Duodenal mucosa (tissue), 2 donors: ENCODE data around the gene RAE1.
"Not testable (repeated sequence)": the region's sequence is repeated elsewhere in the genome, so short reads cannot be mapped to it uniquely, and the experiment has no call there.

Experiments
- H3K27ac ChIP-seq: one replicate; pipeline ENCODE4 v1.7.0; 2013; ENCODE audit warnings: low read depth, low read length
- H3K27me3 ChIP-seq, 2 donors: one replicate each; pipeline ENCODE4 v1.7.0; 2013; ENCODE audit warnings: low read length in 2 of 2, control low read depth in 1 of 2; ENCODE audit not compliant: insufficient read depth in 2 of 2, control insufficient read depth in 1 of 2
- H3K36me3 ChIP-seq, 2 donors: one replicate each; pipeline ENCODE4 v1.7.0; 2013; ENCODE audit warnings: low read length in 2 of 2, control low read depth in 1 of 2; ENCODE audit not compliant: insufficient read depth in 2 of 2, control insufficient read depth in 1 of 2
- H3K4me1 ChIP-seq, 2 donors: one replicate each; pipeline ENCODE4 v1.7.0; 2013; ENCODE audit warnings: low read length in 2 of 2, control low read depth in 1 of 2; ENCODE audit not compliant: insufficient read depth in 2 of 2, control insufficient read depth in 1 of 2
- H3K4me3 ChIP-seq, 2 donors: one replicate each; pipeline ENCODE4 v1.7.0; 2013; ENCODE audit warnings: low read length in 2 of 2, low read depth in 1 of 2
- H3K9ac ChIP-seq, 2 donors: one replicate each; pipeline ENCODE4 v1.7.0; 2013; ENCODE audit warnings: low read length in 2 of 2, low read depth in 1 of 2
- H3K9me3 ChIP-seq, 2 donors: one replicate each; pipeline ENCODE4 v1.7.0; 2013; ENCODE audit warnings: low read length in 2 of 2, control low read depth in 1 of 2; ENCODE audit not compliant: control insufficient read depth in 1 of 2

Gene RAE1

GRCh38 chr20:57413986-57414385, 62.9 kb downstream of the RAE1 start:
- H3K4me1 ChIP-seq: no peaks in the 10 kb centered on the region
- no peak overlapping the region for H3K27ac ChIP-seq
- no peak overlapping the region for H3K9ac ChIP-seq

GRCh38 chr20:57414867-57415592, 64.0 kb downstream of the RAE1 start:
- Histone ChIP-seq H3K4me3 (no peak overlapping the region), H3K4me1 (no peaks in the 10 kb centered on the region), H3K27me3 (no peaks in the 10 kb centered on the region), H3K9me3 (no peaks in the 10 kb centered on the region), H3K9ac (no peak overlapping the region), H3K27ac (no peak overlapping the region), H3K36me3 (no peaks in the 10 kb centered on the region)

More at GRCh38 chr20:57413986-57414385, 62.9 kb downstream of the RAE1 start:
- Histone ChIP-seq H3K4me3 (no peak overlapping the region), H3K9me3 (no peaks in the 10 kb centered on the region), H3K36me3 (no peaks in the 10 kb centered on the region), H3K27me3 (no peaks in the 10 kb centered on the region)

GRCh38 chr20:57415771-57416170, 64.7 kb downstream of the RAE1 start:
- no peaks in the 10 kb centered on the region for H3K9me3 ChIP-seq
- no peaks in the 10 kb centered on the region for H3K36me3 ChIP-seq
- H3K27ac ChIP-seq: no peak overlapping the region
- no peak overlapping the region for H3K9ac ChIP-seq
- H3K4me3 ChIP-seq: no peak overlapping the region
- no peaks in the 10 kb centered on the region for H3K4me1 ChIP-seq
- peaks cover 0 to 3% of the 10 kb centered on the region in 2 donors for H3K27me3 ChIP-seq

- Histone ChIP-seq H3K9me3 (no peaks in the 10 kb centered on the region), H3K4me1 (no peaks in the 10 kb centered on the region), H3K4me3 (no peak overlapping the region), H3K9ac (no peak overlapping the region), H3K36me3 (no peaks in the 10 kb centered on the region), H3K27me3 (peaks cover 0 to 5% of the 10 kb centered on the region in 2 donors), H3K27ac (no peak overlapping the region)
Measured at GRCh38 chr20:57416296-57417022, 65.4 kb downstream of the RAE1 start.

- Histone ChIP-seq H3K4me3 (no peak overlapping the region), H3K9ac (no peak overlapping the region), H3K27me3 (peaks cover 0 to 5% of the 10 kb centered on the region in 2 donors), H3K27ac (no peak overlapping the region), H3K9me3 (no peaks in the 10 kb centered on the region), H3K36me3 (no peaks in the 10 kb centered on the region), H3K4me1 (no peaks in the 10 kb centered on the region)
Measured at GRCh38 chr20:57417051-57417689, 66.1 kb downstream of the RAE1 start.

GRCh38 chr20:57417830-57418780, 67.0 kb downstream of the RAE1 start:
- Histone ChIP-seq H3K4me1 (no peaks in the 10 kb centered on the region), H3K4me3 (no peak overlapping the region), H3K27ac (no peak overlapping the region), H3K27me3 (peaks cover 0 to 5% of the 10 kb centered on the region in 2 donors), H3K9ac (no peak overlapping the region), H3K36me3 (no peaks in the 10 kb centered on the region), H3K9me3 (no peaks in the 10 kb centered on the region)

- not testable (repeated sequence) for H3K27ac ChIP-seq, H3K9me3 ChIP-seq, H3K4me3 ChIP-seq, H3K36me3 ChIP-seq, H3K27me3 ChIP-seq, H3K9ac ChIP-seq, H3K4me1 ChIP-seq
Measured at GRCh38 chr20:57419479-57419878, 68.4 kb downstream of the RAE1 start.

GRCh38 chr20:57420571-57421252, 69.7 kb downstream of the RAE1 start:
- Histone ChIP-seq H3K27me3 (peaks cover 0 to 5% of the 10 kb centered on the region in 2 donors), H3K27ac (no peak overlapping the region), H3K4me1 (no peaks in the 10 kb centered on the region), H3K9me3 (no peaks in the 10 kb centered on the region), H3K9ac (no peak overlapping the region), H3K4me3 (no peak overlapping the region), H3K36me3 (no peaks in the 10 kb centered on the region)
